IMR-90 (cell line): ENCODE measurements around the gene STARD8. TPM values are rescaled to one million over a fixed set of nuclear protein-coding genes. Genes with fewer than 3 reads are reported as not detected.

ENCODE experiments used
- ATAC-seq: fragments of 200-7000 bp; cut with Tn5 transposase; 2 replicates; pipeline ENCODE4 v1.9.1; 2020; ENCODE audit warnings: low read depth, mild to moderate bottlenecking, moderate library complexity
- BruUV-seq: library from RNA; stranded (reverse); fragments of 400-500 nt; replicated peaks from 2 replicates; lab custom pipeline; 2021; lab: Mats Ljungman, UMichigan
- CTCF ChIA-PET: fragments of 300-600 bp; formaldehyde crosslinking; extraction: SDS; loops from one replicate; lab custom pipeline; 2021; ENCODE audit warnings: antibody characterized with exemption; lab: Yijun Ruan, JAX
- POLR2A ChIA-PET: fragments of 300-600 bp; sonication (Branson Sonifier 250); formaldehyde crosslinking; loops from one replicate; lab custom pipeline; 2022; ENCODE audit warnings: antibody characterized with exemption; ENCODE audit not compliant: unreplicated experiment; lab: Charles Lee
- DNase-seq: peaks from one replicate; pipeline ENCODE4 v3.0.0; 2013
- H2AFZ ChIP-seq: replicated peaks from 2 replicates; pipeline ENCODE3; 2013; ENCODE audit warnings: low read length, mild to moderate bottlenecking; ENCODE audit not compliant: poor library complexity
- H2AK5ac ChIP-seq: 2 replicates; pipeline ENCODE4 v1.6.1; 2013; ENCODE audit warnings: low read depth, low read length, inconsistent platforms
- H2AK9ac ChIP-seq: replicated peaks from 2 replicates; pipeline ENCODE3; 2013; ENCODE audit warnings: mild to moderate bottlenecking, low read depth, low read length, moderate library complexity; ENCODE audit not compliant: poor library complexity
- H2BK120ac ChIP-seq: 2 replicates; pipeline ENCODE4 v1.6.1; 2013; ENCODE audit warnings: low read depth, low read length, inconsistent platforms
- H2BK15ac ChIP-seq: 3 replicates; pipeline ENCODE4 v1.6.1; 2013; ENCODE audit warnings: low read depth, low read length, inconsistent platforms
- H2BK20ac ChIP-seq: 2 replicates; pipeline ENCODE4 v1.6.1; 2013; ENCODE audit warnings: low read depth, mild to moderate bottlenecking, inconsistent platforms, low read length, moderate library complexity
- H2BK5ac ChIP-seq: 2 replicates; pipeline ENCODE4 v1.6.1; 2013; ENCODE audit warnings: mild to moderate bottlenecking, low read depth, low read length, inconsistent platforms; ENCODE audit not compliant: poor library complexity, severe bottlenecking
- H3K14ac ChIP-seq: replicated peaks from 2 replicates; pipeline ENCODE4 v1.6.1; 2013; ENCODE audit warnings: low read depth, low read length, inconsistent platforms
- H3K18ac ChIP-seq: 2 replicates; pipeline ENCODE4 v1.6.1; 2013; ENCODE audit warnings: low read depth, low read length, control low read depth
- H3K23ac ChIP-seq: 2 replicates; pipeline ENCODE4 v1.6.1; 2013; ENCODE audit warnings: low read depth, low read length, inconsistent platforms
- H3K27ac ChIP-seq: 2 replicates; pipeline ENCODE4 v1.5.1; 2013; ENCODE audit warnings: mild to moderate bottlenecking, control low read depth, low read length; ENCODE audit not compliant: insufficient read depth
- H3K27me3 ChIP-seq: 2 replicates; pipeline ENCODE4 v1.6.1; 2013; ENCODE audit warnings: low read length; ENCODE audit not compliant: control insufficient read depth, insufficient read depth
- H3K36me3 ChIP-seq: 2 replicates; pipeline ENCODE4 v1.6.1; 2013; ENCODE audit warnings: low read length, mixed read lengths; ENCODE audit not compliant: control insufficient read depth, insufficient read depth
- H3K4ac ChIP-seq: 2 replicates; pipeline ENCODE4 v1.6.1; 2013; ENCODE audit warnings: low read depth, low read length, inconsistent platforms
- H3K4me1 ChIP-seq: 2 replicates; pipeline ENCODE4 v1.6.1; 2013; ENCODE audit warnings: low read length, mixed read lengths; ENCODE audit not compliant: control insufficient read depth, insufficient read depth
- H3K4me2 ChIP-seq: 2 replicates; pipeline ENCODE4 v1.6.1; 2013; ENCODE audit warnings: low read depth, mild to moderate bottlenecking, control low read depth, low read length, moderate library complexity
- H3K4me3 ChIP-seq: 2 replicates; pipeline ENCODE4 v1.5.1; 2013; ENCODE audit warnings: low read depth, mild to moderate bottlenecking, control low read depth, low read length, moderate library complexity; ENCODE audit not compliant: insufficient read depth
- H3K56ac ChIP-seq: 2 replicates; pipeline ENCODE4 v1.6.1; 2013; ENCODE audit warnings: low read length, inconsistent platforms; ENCODE audit not compliant: insufficient read depth; ENCODE audit errors: extremely low read depth
- H3K79me1 ChIP-seq, 2 experiments: 2 replicates each; pipeline ENCODE4 v1.6.1; 2013; ENCODE audit warnings: low read length in 2 of 2, inconsistent platforms in 1 of 2, low read depth in 1 of 2
- H3K9ac ChIP-seq: 2 replicates; pipeline ENCODE4 v1.6.1; 2013; ENCODE audit warnings: low read depth, low read length, control low read depth
- H3K9me1 ChIP-seq: 2 replicates; pipeline ENCODE4 v1.6.1; 2013; ENCODE audit warnings: low read length, inconsistent platforms; ENCODE audit not compliant: insufficient read depth
- H3K9me3 ChIP-seq: 2 replicates; pipeline ENCODE4 v1.6.1; 2013; ENCODE audit warnings: low read length; ENCODE audit not compliant: control insufficient read depth, insufficient read depth
- H4K20me1 ChIP-seq: 2 replicates; pipeline ENCODE4 v1.6.1; 2013; ENCODE audit warnings: low read length, inconsistent platforms; ENCODE audit not compliant: insufficient read depth
- H4K5ac ChIP-seq: 2 replicates; pipeline ENCODE4 v1.6.1; 2013; ENCODE audit warnings: mild to moderate bottlenecking, low read depth, low read length, control low read depth
- H4K8ac ChIP-seq, 2 experiments: 2 replicates each; pipeline ENCODE4 v1.6.1; 2013; ENCODE audit warnings: low read depth in 2 of 2, low read length in 2 of 2, control low read depth in 1 of 2, inconsistent platforms in 1 of 2
- H4K91ac ChIP-seq: 2 replicates; pipeline ENCODE4 v1.6.1; 2013; ENCODE audit warnings: low read depth, low read length, inconsistent platforms; ENCODE audit not compliant: insufficient read depth
- BHLHE40 ChIP-seq: fragments of 150-350 bp; IDR thresholded peaks from 2 replicates; pipeline ENCODE4 v1.6.1; 2016; ENCODE audit warnings: mild to moderate bottlenecking, low read depth, low read length
- CEBPB ChIP-seq: IDR thresholded peaks from 2 replicates; pipeline ENCODE4 v1.6.1; 2012; ENCODE audit warnings: low read depth, low read length, improper control_type of control experiment
- FOS ChIP-seq: fragments of 150-350 bp; IDR thresholded peaks from 2 replicates; pipeline ENCODE4 v1.6.1; 2016; ENCODE audit warnings: low read depth, low read length
- MAFK ChIP-seq: IDR thresholded peaks from 2 replicates; pipeline ENCODE4 v1.6.1; 2012; ENCODE audit warnings: low read depth, low read length, improper control_type of control experiment
- MXI1 ChIP-seq: IDR thresholded peaks from 2 replicates; pipeline ENCODE4 v1.6.1; 2012; ENCODE audit warnings: low read depth, mild to moderate bottlenecking, low read length, moderate library complexity, borderline replicate concordance
- POLR2A ChIP-seq: IDR thresholded peaks from 2 replicates; pipeline ENCODE4 v1.6.1; 2012; ENCODE audit warnings: mild to moderate bottlenecking, low read depth, low read length
- RAD21 ChIP-seq: IDR thresholded peaks from 2 replicates; pipeline ENCODE4 v1.6.1; 2012; ENCODE audit warnings: low read length, improper control_type of control experiment
- RCOR1 ChIP-seq: IDR thresholded peaks from 2 replicates; pipeline ENCODE4 v1.6.1; 2012; ENCODE audit warnings: mild to moderate bottlenecking, low read length, improper control_type of control experiment; ENCODE audit not compliant: insufficient replicate concordance
- RFX5 ChIP-seq: IDR thresholded peaks from 2 replicates; pipeline ENCODE4 v1.8.0; 2012; ENCODE audit warnings: low read depth, mild to moderate bottlenecking, low read length, moderate library complexity
- SMC3 ChIP-seq: fragments of 150-350 bp; IDR thresholded peaks from 2 replicates; pipeline ENCODE4 v1.6.1; 2016; ENCODE audit warnings: low read depth, mild to moderate bottlenecking, antibody characterized with exemption, low read length, moderate library complexity
- WGBS, 2 experiments: methylation state at CpG; one replicate each; pipeline versions ENCODE4 v1.1.5 to v1.1.7; 2013; ENCODE audit warnings: missing lambda C conversion rate in 2 of 2; ENCODE audit not compliant: insufficient read length in 1 of 2; ENCODE audit errors: extremely low coverage in 2 of 2; 5-methylcytosine and 5-hydroxymethylcytosine counted together
- dilution Hi-C: fragments of 300-500 bp; cut with HindIII; formaldehyde crosslinking; loops from one replicate; pipeline ENCODE4 v1.14.3; 2018; ENCODE audit warnings: low sequenced_read_pairs; ENCODE audit not compliant: unreplicated experiment
- in situ Hi-C: fragments of 300-500 bp; cut with MboI; formaldehyde crosslinking; loops from 3 replicates; pipeline ENCODE4 v1.14.3; 2019; ENCODE audit warnings: low sequenced_read_pairs, inconsistent platforms, mixed read lengths
- intact Hi-C: fragments of 100-400 bp; cut with micrococcal nuclease; formaldehyde crosslinking; loops from 2 replicates; pipeline ENCODE4 v1.10.0; 2022
- polyA plus RNA-seq, 3 experiments: library from polyadenylated mRNA; depleted of rRNA; stranded (reverse); fragments of >200 nt; gene quantifications; 2 replicates each; pipeline ENCODE4 v1.2.3, GENCODE V29; 2012; ENCODE audit warnings: low replicate concordance in 1 of 3
- total RNA-seq: library from RNA; depleted of rRNA; stranded (reverse); fragments of >200 nt; gene quantifications from 2 replicates; pipeline ENCODE4 v1.2.3, GENCODE V29; 2012
- TF ChIP-seq, protein P1 (sequence below): fragments of 150-350 bp; IDR thresholded peaks from 2 replicates; pipeline ENCODE4 v1.6.1; 2016; ENCODE audit warnings: low read depth, mild to moderate bottlenecking, low read length, moderate library complexity, borderline replicate concordance
- TF ChIP-seq, protein P2 (sequence below): fragments of 150-350 bp; IDR thresholded peaks from 2 replicates; pipeline ENCODE4 v1.6.1; 2017; ENCODE audit warnings: mild to moderate bottlenecking, antibody characterized with exemption, low read length, low read depth

STARD8 gene
- total and polyA plus RNA-seq, 2 of the 4 experiments (the other 2 are of a cell fraction) = 1.6 to 2.3 TPM

DNA sequence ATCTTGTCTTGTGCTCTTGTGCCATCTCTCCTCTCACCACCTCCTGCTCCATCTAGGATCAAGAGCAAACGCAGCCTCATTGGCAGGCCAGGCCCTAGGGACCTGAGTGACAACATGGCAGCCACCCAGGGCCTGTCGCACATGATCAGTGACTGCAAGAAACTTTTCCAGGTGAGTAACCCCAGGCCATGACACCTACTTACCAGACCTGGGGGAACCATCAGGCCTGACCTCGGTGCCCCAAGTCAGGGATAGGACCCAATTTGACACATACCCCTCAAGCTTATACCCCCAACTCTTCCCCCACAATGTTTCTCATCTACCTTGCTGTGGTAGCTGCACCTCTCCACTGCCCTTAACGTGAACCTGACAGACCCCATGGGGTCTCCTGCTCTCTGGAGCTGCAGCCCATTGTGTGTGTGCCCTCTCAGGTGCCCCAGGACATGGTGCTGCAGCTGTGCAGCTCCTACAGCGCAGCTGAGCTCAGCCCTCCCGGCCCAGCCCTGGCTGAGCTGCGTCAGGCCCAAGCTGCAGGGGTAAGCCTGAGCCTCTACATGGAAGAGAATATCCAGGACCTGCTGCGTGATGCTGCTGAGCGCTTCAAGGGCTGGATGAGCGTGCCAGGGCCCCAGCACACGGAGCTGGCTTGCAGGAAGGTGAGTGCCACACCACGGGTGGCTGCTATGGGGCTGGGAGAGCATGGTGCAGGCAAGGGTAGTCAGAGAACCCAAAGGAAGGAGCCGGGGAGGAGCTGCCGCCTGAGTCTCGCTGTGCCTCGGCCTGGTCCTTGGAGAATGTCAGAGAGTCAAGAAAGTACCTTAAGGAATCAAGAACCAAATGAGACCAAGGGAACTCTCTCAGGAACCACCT lies 74.8 kb downstream of the STARD8 start:
- Histone ChIP-seq H3K4ac (no peak overlapping the region), H3K56ac (no peak overlapping the region), H3K79me1 (no peaks in the 10 kb centered on the region), H2AK5ac (no peak overlapping the region), H3K14ac (no peak overlapping the region), H2BK20ac (no peak overlapping the region), H3K9me3 (no peaks in the 10 kb centered on the region), H2BK15ac (no peak overlapping the region), H3K23ac (no peak overlapping the region), H3K27ac (no peak overlapping the region), H3K27me3 (peaks cover 7% of the 10 kb centered on the region; the same call in 1 of the 2 replicates), H4K20me1 (no peaks in the 10 kb centered on the region), H3K36me3 (no peaks in the 10 kb centered on the region), H4K5ac (no peak overlapping the region), H2BK120ac (no peak overlapping the region), H2AFZ (no peak overlapping the region), H3K9ac (no peak overlapping the region), H4K8ac (no peak overlapping the region), H3K4me2 (no peak overlapping the region), H4K91ac (no peak overlapping the region), H3K9me1 (0 out of 2 replicates have a peak, but pooled peaks cover 3% of the 10 kb centered on the region), H3K4me1 (no peaks in the 10 kb centered on the region), H3K18ac (no peak overlapping the region), H2BK5ac (no peak overlapping the region), H2AK9ac (no peak overlapping the region), H3K4me3 (no peak overlapping the region)
- TF ChIP-seq RCOR1 (no peak), FOS (no peak), MXI1 (no peak), SMC3 (no peak), RFX5 (no peak), RAD21 (no peak), BHLHE40 (no peak), CEBPB (no peak), MAFK (no peak), POLR2A (no peak)
- TF ChIP-seq, protein P1, sequence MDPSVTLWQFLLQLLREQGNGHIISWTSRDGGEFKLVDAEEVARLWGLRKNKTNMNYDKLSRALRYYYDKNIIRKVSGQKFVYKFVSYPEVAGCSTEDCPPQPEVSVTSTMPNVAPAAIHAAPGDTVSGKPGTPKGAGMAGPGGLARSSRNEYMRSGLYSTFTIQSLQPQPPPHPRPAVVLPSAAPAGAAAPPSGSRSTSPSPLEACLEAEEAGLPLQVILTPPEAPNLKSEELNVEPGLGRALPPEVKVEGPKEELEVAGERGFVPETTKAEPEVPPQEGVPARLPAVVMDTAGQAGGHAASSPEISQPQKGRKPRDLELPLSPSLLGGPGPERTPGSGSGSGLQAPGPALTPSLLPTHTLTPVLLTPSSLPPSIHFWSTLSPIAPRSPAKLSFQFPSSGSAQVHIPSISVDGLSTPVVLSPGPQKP = no peak
- TF ChIP-seq, protein P2, sequence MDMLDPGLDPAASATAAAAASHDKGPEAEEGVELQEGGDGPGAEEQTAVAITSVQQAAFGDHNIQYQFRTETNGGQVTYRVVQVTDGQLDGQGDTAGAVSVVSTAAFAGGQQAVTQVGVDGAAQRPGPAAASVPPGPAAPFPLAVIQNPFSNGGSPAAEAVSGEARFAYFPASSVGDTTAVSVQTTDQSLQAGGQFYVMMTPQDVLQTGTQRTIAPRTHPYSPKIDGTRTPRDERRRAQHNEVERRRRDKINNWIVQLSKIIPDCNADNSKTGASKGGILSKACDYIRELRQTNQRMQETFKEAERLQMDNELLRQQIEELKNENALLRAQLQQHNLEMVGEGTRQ = no peak
- POLR2A ChIA-PET = no interaction called here
- WGBS, 2 experiments = 50% methylated on average over 7 of the region's 16 CpGs; no CpG with 5 or more reads in 1 of the 2 experiments
- intact Hi-C loops (no loop called here), dilution Hi-C loops (no loop called here), in situ Hi-C loops (loop anchor here (25.0 kb wide), 1 partner anchor 535 kb away; no protein-coding TSS in a partner anchor)
- no TSS peak for BruUV-seq
- CTCF ChIA-PET = no interaction called here
- DNase-seq = no peak
- no peak for ATAC-seq
